IMR-90 (cell line): Measurements from ENCODE around the gene GTSE1. TPM values are rescaled to one million over a fixed set of nuclear protein-coding genes. Genes with fewer than 3 reads are reported as not detected.

ENCODE experiments used
- ATAC-seq: fragments of 200-7000 bp; cut with Tn5 transposase; 2 replicates; pipeline ENCODE4 v1.9.1; 2020; ENCODE audit warnings: low read depth, mild to moderate bottlenecking, moderate library complexity
- BruUV-seq: library from RNA; stranded (reverse); fragments of 400-500 nt; replicated peaks from 2 replicates; lab custom pipeline; 2021; lab: Mats Ljungman, UMichigan
- CTCF ChIA-PET: fragments of 300-600 bp; formaldehyde crosslinking; extraction: SDS; loops from one replicate; lab custom pipeline; 2021; ENCODE audit warnings: antibody characterized with exemption; lab: Yijun Ruan, JAX
- POLR2A ChIA-PET: fragments of 300-600 bp; sonication (Branson Sonifier 250); formaldehyde crosslinking; loops from one replicate; lab custom pipeline; 2022; ENCODE audit warnings: antibody characterized with exemption; ENCODE audit not compliant: unreplicated experiment; lab: Charles Lee
- DNase-seq: peaks from one replicate; pipeline ENCODE4 v3.0.0; 2013
- H2AFZ ChIP-seq: replicated peaks from 2 replicates; pipeline ENCODE3; 2013; ENCODE audit warnings: low read length, mild to moderate bottlenecking; ENCODE audit not compliant: poor library complexity
- H2AK5ac ChIP-seq: 2 replicates; pipeline ENCODE4 v1.6.1; 2013; ENCODE audit warnings: low read depth, low read length, inconsistent platforms
- H2AK9ac ChIP-seq: replicated peaks from 2 replicates; pipeline ENCODE3; 2013; ENCODE audit warnings: mild to moderate bottlenecking, low read depth, low read length, moderate library complexity; ENCODE audit not compliant: poor library complexity
- H2BK120ac ChIP-seq: 2 replicates; pipeline ENCODE4 v1.6.1; 2013; ENCODE audit warnings: low read depth, low read length, inconsistent platforms
- H2BK15ac ChIP-seq: 3 replicates; pipeline ENCODE4 v1.6.1; 2013; ENCODE audit warnings: low read depth, low read length, inconsistent platforms
- H2BK20ac ChIP-seq: 2 replicates; pipeline ENCODE4 v1.6.1; 2013; ENCODE audit warnings: low read depth, mild to moderate bottlenecking, inconsistent platforms, low read length, moderate library complexity
- H2BK5ac ChIP-seq: 2 replicates; pipeline ENCODE4 v1.6.1; 2013; ENCODE audit warnings: mild to moderate bottlenecking, low read depth, low read length, inconsistent platforms; ENCODE audit not compliant: poor library complexity, severe bottlenecking
- H3K14ac ChIP-seq: replicated peaks from 2 replicates; pipeline ENCODE4 v1.6.1; 2013; ENCODE audit warnings: low read depth, low read length, inconsistent platforms
- H3K18ac ChIP-seq: 2 replicates; pipeline ENCODE4 v1.6.1; 2013; ENCODE audit warnings: low read depth, low read length, control low read depth
- H3K23ac ChIP-seq: 2 replicates; pipeline ENCODE4 v1.6.1; 2013; ENCODE audit warnings: low read depth, low read length, inconsistent platforms
- H3K27ac ChIP-seq: 2 replicates; pipeline ENCODE4 v1.5.1; 2013; ENCODE audit warnings: mild to moderate bottlenecking, control low read depth, low read length; ENCODE audit not compliant: insufficient read depth
- H3K27me3 ChIP-seq: 2 replicates; pipeline ENCODE4 v1.6.1; 2013; ENCODE audit warnings: low read length; ENCODE audit not compliant: control insufficient read depth, insufficient read depth
- H3K36me3 ChIP-seq: 2 replicates; pipeline ENCODE4 v1.6.1; 2013; ENCODE audit warnings: low read length, mixed read lengths; ENCODE audit not compliant: control insufficient read depth, insufficient read depth
- H3K4ac ChIP-seq: 2 replicates; pipeline ENCODE4 v1.6.1; 2013; ENCODE audit warnings: low read depth, low read length, inconsistent platforms
- H3K4me1 ChIP-seq: 2 replicates; pipeline ENCODE4 v1.6.1; 2013; ENCODE audit warnings: low read length, mixed read lengths; ENCODE audit not compliant: control insufficient read depth, insufficient read depth
- H3K4me2 ChIP-seq: 2 replicates; pipeline ENCODE4 v1.6.1; 2013; ENCODE audit warnings: low read depth, mild to moderate bottlenecking, control low read depth, low read length, moderate library complexity
- H3K4me3 ChIP-seq: 2 replicates; pipeline ENCODE4 v1.5.1; 2013; ENCODE audit warnings: low read depth, mild to moderate bottlenecking, control low read depth, low read length, moderate library complexity; ENCODE audit not compliant: insufficient read depth
- H3K56ac ChIP-seq: 2 replicates; pipeline ENCODE4 v1.6.1; 2013; ENCODE audit warnings: low read length, inconsistent platforms; ENCODE audit not compliant: insufficient read depth; ENCODE audit errors: extremely low read depth
- H3K79me1 ChIP-seq, 2 experiments: 2 replicates each; pipeline ENCODE4 v1.6.1; 2013; ENCODE audit warnings: low read length in 2 of 2, inconsistent platforms in 1 of 2, low read depth in 1 of 2
- H3K9ac ChIP-seq: 2 replicates; pipeline ENCODE4 v1.6.1; 2013; ENCODE audit warnings: low read depth, low read length, control low read depth
- H3K9me1 ChIP-seq: 2 replicates; pipeline ENCODE4 v1.6.1; 2013; ENCODE audit warnings: low read length, inconsistent platforms; ENCODE audit not compliant: insufficient read depth
- H3K9me3 ChIP-seq: 2 replicates; pipeline ENCODE4 v1.6.1; 2013; ENCODE audit warnings: low read length; ENCODE audit not compliant: control insufficient read depth, insufficient read depth
- H4K20me1 ChIP-seq: 2 replicates; pipeline ENCODE4 v1.6.1; 2013; ENCODE audit warnings: low read length, inconsistent platforms; ENCODE audit not compliant: insufficient read depth
- H4K5ac ChIP-seq: 2 replicates; pipeline ENCODE4 v1.6.1; 2013; ENCODE audit warnings: mild to moderate bottlenecking, low read depth, low read length, control low read depth
- H4K8ac ChIP-seq, 2 experiments: 2 replicates each; pipeline ENCODE4 v1.6.1; 2013; ENCODE audit warnings: low read depth in 2 of 2, low read length in 2 of 2, control low read depth in 1 of 2, inconsistent platforms in 1 of 2
- H4K91ac ChIP-seq: 2 replicates; pipeline ENCODE4 v1.6.1; 2013; ENCODE audit warnings: low read depth, low read length, inconsistent platforms; ENCODE audit not compliant: insufficient read depth
- BHLHE40 ChIP-seq: fragments of 150-350 bp; IDR thresholded peaks from 2 replicates; pipeline ENCODE4 v1.6.1; 2016; ENCODE audit warnings: mild to moderate bottlenecking, low read depth, low read length
- CEBPB ChIP-seq: IDR thresholded peaks from 2 replicates; pipeline ENCODE4 v1.6.1; 2012; ENCODE audit warnings: low read depth, low read length, improper control_type of control experiment
- MAZ ChIP-seq: IDR thresholded peaks from 2 replicates; pipeline ENCODE4 v1.6.1; 2012; ENCODE audit warnings: low read depth, mild to moderate bottlenecking, low read length, improper control_type of control experiment, moderate library complexity, borderline replicate concordance
- MXI1 ChIP-seq: IDR thresholded peaks from 2 replicates; pipeline ENCODE4 v1.6.1; 2012; ENCODE audit warnings: low read depth, mild to moderate bottlenecking, low read length, moderate library complexity, borderline replicate concordance
- NFE2L2 ChIP-seq: fragments of 150-350 bp; IDR thresholded peaks from 2 replicates; pipeline ENCODE4 v1.6.1; 2016; ENCODE audit warnings: low read depth, mild to moderate bottlenecking, low read length
- POLR2A ChIP-seq: IDR thresholded peaks from 2 replicates; pipeline ENCODE4 v1.6.1; 2012; ENCODE audit warnings: mild to moderate bottlenecking, low read depth, low read length
- RCOR1 ChIP-seq: IDR thresholded peaks from 2 replicates; pipeline ENCODE4 v1.6.1; 2012; ENCODE audit warnings: mild to moderate bottlenecking, low read length, improper control_type of control experiment; ENCODE audit not compliant: insufficient replicate concordance
- RFX5 ChIP-seq: IDR thresholded peaks from 2 replicates; pipeline ENCODE4 v1.8.0; 2012; ENCODE audit warnings: low read depth, mild to moderate bottlenecking, low read length, moderate library complexity
- SMC3 ChIP-seq: fragments of 150-350 bp; IDR thresholded peaks from 2 replicates; pipeline ENCODE4 v1.6.1; 2016; ENCODE audit warnings: low read depth, mild to moderate bottlenecking, antibody characterized with exemption, low read length, moderate library complexity
- WGBS, 2 experiments: methylation state at CpG; one replicate each; pipeline versions ENCODE4 v1.1.5 to v1.1.7; 2013; ENCODE audit warnings: missing lambda C conversion rate in 2 of 2; ENCODE audit not compliant: insufficient read length in 1 of 2; ENCODE audit errors: extremely low coverage in 2 of 2; 5-methylcytosine and 5-hydroxymethylcytosine counted together
- dilution Hi-C: fragments of 300-500 bp; cut with HindIII; formaldehyde crosslinking; loops from one replicate; pipeline ENCODE4 v1.14.3; 2018; ENCODE audit warnings: low sequenced_read_pairs; ENCODE audit not compliant: unreplicated experiment
- in situ Hi-C: fragments of 300-500 bp; cut with MboI; formaldehyde crosslinking; loops from 3 replicates; pipeline ENCODE4 v1.14.3; 2019; ENCODE audit warnings: low sequenced_read_pairs, inconsistent platforms, mixed read lengths
- intact Hi-C: fragments of 100-400 bp; cut with micrococcal nuclease; formaldehyde crosslinking; loops from 2 replicates; pipeline ENCODE4 v1.10.0; 2022
- polyA plus RNA-seq, 3 experiments: library from polyadenylated mRNA; depleted of rRNA; stranded (reverse); fragments of >200 nt; gene quantifications; 2 replicates each; pipeline ENCODE4 v1.2.3, GENCODE V29; 2012; ENCODE audit warnings: low replicate concordance in 1 of 3
- total RNA-seq: library from RNA; depleted of rRNA; stranded (reverse); fragments of >200 nt; gene quantifications from 2 replicates; pipeline ENCODE4 v1.2.3, GENCODE V29; 2012
- TF ChIP-seq, protein P1 (sequence below): conservative IDR thresholded peaks from 2 replicates; pipeline ENCODE4 v1.5.1; 2012; ENCODE audit warnings: mild to moderate bottlenecking, low read depth, low read length, improper control_type of control experiment

Gene GTSE1
- total and polyA plus RNA-seq, 2 of the 4 experiments (the other 2 are of a cell fraction) = 5.9 to 17.1 TPM

DNA sequence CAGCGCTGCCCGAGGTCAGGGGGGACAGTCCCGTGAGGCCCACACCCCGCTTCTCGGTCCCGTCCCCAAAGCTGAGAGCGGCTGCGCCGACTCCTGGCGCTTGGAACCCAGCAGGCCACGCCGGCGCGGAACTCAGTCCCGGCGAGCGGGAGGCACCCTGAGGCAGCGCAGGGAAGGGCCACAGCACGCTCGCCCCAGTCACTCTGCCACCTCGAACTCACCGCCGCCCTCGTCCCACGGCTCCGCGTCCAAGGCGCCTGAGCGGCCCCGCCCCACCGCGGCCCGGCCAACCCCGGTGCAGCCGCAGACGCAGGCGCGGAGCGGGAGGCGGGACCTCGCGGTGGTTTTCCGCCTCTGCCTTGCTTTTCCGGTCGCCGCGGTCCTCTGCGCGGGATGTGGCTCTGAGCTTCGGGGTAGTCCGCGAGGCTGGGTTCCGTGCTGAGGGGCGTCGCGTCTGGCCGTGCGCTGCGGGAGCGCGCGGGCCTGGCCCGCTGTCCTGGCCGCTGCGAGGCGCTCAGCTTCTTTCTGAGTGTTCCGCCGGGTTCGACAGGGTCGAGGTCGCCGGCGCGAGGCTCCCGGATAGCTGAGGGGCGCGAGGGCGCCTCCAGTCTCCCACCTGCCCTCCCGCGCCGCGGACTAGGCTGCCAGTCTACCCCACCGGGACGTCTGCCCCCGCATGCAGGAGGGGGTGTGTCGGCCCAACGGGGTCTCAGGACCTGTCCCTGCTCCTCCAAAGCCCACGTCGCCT is 46.5 kb upstream of the GTSE1 start, which contains the start of gene CDPF1:
Gene CDPF1, minus strand, starts transcription at position 259 of the 748 bp plus-strand sequence. CDS start 2,009 bp downstream, outside the sequence.
- Histone ChIP-seq H4K91ac (peak within 1 kb of the TSS; percentile 58), H3K27me3 (no peaks in the 10 kb centered on the region), H3K4ac (peak within 1 kb of the TSS; percentile 72), H3K18ac (no peak within 1 kb of the TSS; the same call in 1 of the 2 replicates), H3K4me1 (peaks cover 4% of the 10 kb centered on the region; the same call in 1 of the 2 replicates), H3K79me1 (peaks cover 15 to 46% of the 10 kb centered on the region in 2 experiments), H3K9me3 (no peaks in the 10 kb centered on the region), H3K4me2 (peak within 1 kb of the TSS; percentile 68), H3K27ac (peak within 1 kb of the TSS; percentile 91), H3K14ac (peak within 1 kb of the TSS; percentile 84), H3K23ac (peak within 1 kb of the TSS; percentile 77), H3K9ac (peak within 1 kb of the TSS; percentile 91), H4K8ac (peak within 1 kb of the TSS; percentile 89 to 91), H3K56ac (peak within 1 kb of the TSS; percentile 17; the same call in 1 of the 2 replicates), H2BK120ac (0 out of 2 replicates have a peak within 1 kb of the TSS, but pooled peaks have one; percentile 0), H3K9me1 (peaks cover 26% of the 10 kb centered on the region), H2AK5ac (peak within 1 kb of the TSS; percentile 91), H2BK5ac (peak within 1 kb of the TSS; percentile 63), H2AK9ac (peak within 1 kb of the TSS; percentile 96), H2BK15ac (no peak within 1 kb of the TSS), H3K4me3 (peak within 1 kb of the TSS; percentile 96), H4K20me1 (no peaks in the 10 kb centered on the region; the same call in 1 of the 2 replicates), H2AFZ (peak within 1 kb of the TSS; percentile 94), H2BK20ac (no peak within 1 kb of the TSS), H4K5ac (peak within 1 kb of the TSS; percentile 74), H3K36me3 (peaks cover 3% of the 10 kb centered on the region; the same call in 1 of the 2 replicates)
- dilution Hi-C loops (no loop called here), in situ Hi-C loops (no loop called here), intact Hi-C loops (no loop called here)
- ATAC-seq (peak; percentile 99), DNase-seq (peak; percentile 75)
- CTCF ChIA-PET = no interaction called here
- BruUV-seq = no TSS peak
- TF ChIP-seq, protein P1, sequence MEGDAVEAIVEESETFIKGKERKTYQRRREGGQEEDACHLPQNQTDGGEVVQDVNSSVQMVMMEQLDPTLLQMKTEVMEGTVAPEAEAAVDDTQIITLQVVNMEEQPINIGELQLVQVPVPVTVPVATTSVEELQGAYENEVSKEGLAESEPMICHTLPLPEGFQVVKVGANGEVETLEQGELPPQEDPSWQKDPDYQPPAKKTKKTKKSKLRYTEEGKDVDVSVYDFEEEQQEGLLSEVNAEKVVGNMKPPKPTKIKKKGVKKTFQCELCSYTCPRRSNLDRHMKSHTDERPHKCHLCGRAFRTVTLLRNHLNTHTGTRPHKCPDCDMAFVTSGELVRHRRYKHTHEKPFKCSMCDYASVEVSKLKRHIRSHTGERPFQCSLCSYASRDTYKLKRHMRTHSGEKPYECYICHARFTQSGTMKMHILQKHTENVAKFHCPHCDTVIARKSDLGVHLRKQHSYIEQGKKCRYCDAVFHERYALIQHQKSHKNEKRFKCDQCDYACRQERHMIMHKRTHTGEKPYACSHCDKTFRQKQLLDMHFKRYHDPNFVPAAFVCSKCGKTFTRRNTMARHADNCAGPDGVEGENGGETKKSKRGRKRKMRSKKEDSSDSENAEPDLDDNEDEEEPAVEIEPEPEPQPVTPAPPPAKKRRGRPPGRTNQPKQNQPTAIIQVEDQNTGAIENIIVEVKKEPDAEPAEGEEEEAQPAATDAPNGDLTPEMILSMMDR = 0 out of 2 replicates have a peak, but pooled peaks have one; percentile 1
- TF ChIP-seq MXI1 (peak; percentile 37), POLR2A (peak; percentile 50; the same call in 1 of the 2 replicates), SMC3 (no peak), MAZ (peak; percentile 36; the same call in 1 of the 2 replicates), NFE2L2 (no peak), BHLHE40 (peak; percentile 39; the same call in 1 of the 2 replicates), RFX5 (no peak), RCOR1 (no peak), CEBPB (no peak)
- POLR2A ChIA-PET = interaction anchor here (0.6 to 0.9 kb wide), 2 partner anchors 18 to 21 kb away, joined by 3 to 4 read pairs; partner anchors contain the start of gene TTC38
- WGBS, 2 experiments = 0% methylated on average over 33 of the region's 89 CpGs; no CpG with 5 or more reads in 1 of the 2 experiments
